DND-41 (cell line): Measurements from ENCODE around the gene TMUB2.

Experiments used
- CTCF ChIP-seq: IDR thresholded peaks from 2 replicates; pipeline ENCODE4 v1.5.1; 2012; ENCODE audit warnings: borderline replicate concordance, low read length, moderate library complexity, mild to moderate bottlenecking; ENCODE audit not compliant: poor library complexity, severe bottlenecking; ENCODE audit errors: extremely low read depth
- EZH2 ChIP-seq: IDR thresholded peaks from 3 replicates; pipeline ENCODE4 v1.6.1; 2012; ENCODE audit warnings: borderline replicate concordance, low read depth, mild to moderate bottlenecking, moderate library complexity, low read length, inconsistent platforms; ENCODE audit not compliant: severe bottlenecking

- TF ChIP-seq EZH2 (no peak), CTCF (no peak)
Measured at GRCh38 chr17:44183024-44183423, 3.7 kb upstream of the TMUB2 start.
